Measurements from ENCODE around the gene ERI3. TPM values are rescaled to one million over a fixed set of nuclear protein-coding genes. Genes with fewer than 3 reads are reported as not detected.

Gene ERI3
- total and polyA plus RNA-seq, 10 of the 15 experiments (the other 5 are each of a cell fraction or from before 2014, with no cell fraction given): 20.6 to 90.4 (median 41.2) TPM

DNA sequence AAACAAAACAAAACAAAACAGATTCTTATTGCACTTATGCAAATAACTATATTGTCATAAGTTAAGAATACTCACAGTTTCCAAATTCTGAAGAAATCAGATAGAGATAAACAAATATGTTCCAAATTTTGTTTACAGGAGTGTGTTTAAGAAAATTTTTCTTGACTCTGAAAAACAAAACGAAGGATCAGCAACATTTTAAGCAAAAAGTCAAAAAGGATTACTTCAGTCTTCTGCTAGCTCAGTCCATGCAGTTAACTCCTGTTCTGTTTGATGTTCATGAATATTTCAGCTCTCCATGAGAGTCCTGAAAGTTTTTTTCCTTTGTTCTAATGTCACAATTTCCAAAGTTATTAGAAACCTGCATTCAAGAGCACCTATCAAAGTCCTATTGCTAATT is 180.4 kb downstream of the ERI3 start (continued):
- TF ChIP-seq, protein P1, sequence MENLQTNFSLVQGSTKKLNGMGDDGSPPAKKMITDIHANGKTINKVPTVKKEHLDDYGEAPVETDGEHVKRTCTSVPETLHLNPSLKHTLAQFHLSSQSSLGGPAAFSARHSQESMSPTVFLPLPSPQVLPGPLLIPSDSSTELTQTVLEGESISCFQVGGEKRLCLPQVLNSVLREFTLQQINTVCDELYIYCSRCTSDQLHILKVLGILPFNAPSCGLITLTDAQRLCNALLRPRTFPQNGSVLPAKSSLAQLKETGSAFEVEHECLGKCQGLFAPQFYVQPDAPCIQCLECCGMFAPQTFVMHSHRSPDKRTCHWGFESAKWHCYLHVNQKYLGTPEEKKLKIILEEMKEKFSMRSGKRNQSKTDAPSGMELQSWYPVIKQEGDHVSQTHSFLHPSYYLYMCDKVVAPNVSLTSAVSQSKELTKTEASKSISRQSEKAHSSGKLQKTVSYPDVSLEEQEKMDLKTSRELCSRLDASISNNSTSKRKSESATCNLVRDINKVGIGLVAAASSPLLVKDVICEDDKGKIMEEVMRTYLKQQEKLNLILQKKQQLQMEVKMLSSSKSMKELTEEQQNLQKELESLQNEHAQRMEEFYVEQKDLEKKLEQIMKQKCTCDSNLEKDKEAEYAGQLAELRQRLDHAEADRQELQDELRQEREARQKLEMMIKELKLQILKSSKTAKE (IDR thresholded peaks at IDR 0.05; ENCODE audit: low read depth, poor library complexity, severe bottlenecking): no peak

Small RNA genes within 50 kb of the gene (small RNA-seq; reads per million reads assigned to genes)
- gene AL035417.1 (not detected), gene RNU6-369P (not detected)

Other genes with a start within 250 kb of the ERI3 start
- gene KLF17, start 236.4 kb downstream of the ERI3 start, total RNA-seq (2014; rRNA removed): not detected in 2 replicates
- not detected in 2 replicates for gene KLF17, start 236.4 kb downstream of the ERI3 start, total RNA-seq (2014; rRNA removed; fragmentation: Illumina TruSeq; extraction: Trizol)
- not detected in 2 replicates for gene KLF17, start 236.4 kb downstream of the ERI3 start, total RNA-seq (2021)
- not detected in 2 replicates for gene KLF17, start 236.4 kb downstream of the ERI3 start, polyA plus RNA-seq (2011; rRNA removed)
- not detected in 2 replicates for gene KLF17, start 236.4 kb downstream of the ERI3 start, polyA plus RNA-seq (2014; fragmentation: Illumina TruSeq; extraction: Trizol)
- not detected for gene KLF17, start 236.4 kb downstream of the ERI3 start, polyA plus RNA-seq (2014; fragmentation: Nextera tagmentation; extraction: Ambion mirVana)
- not detected in 2 replicates for gene KLF17, start 236.4 kb downstream of the ERI3 start, polyA plus RNA-seq (2014; rRNA removed)
- gene KLF17, start 236.4 kb downstream of the ERI3 start, polyA plus RNA-seq (2016; fragmentation: Nextera tagmentation; extraction: Ambion mirVana): not detected
- not detected in 2 replicates for gene KLF18, start 213.6 kb downstream of the ERI3 start, total RNA-seq (2014; rRNA removed)
- not detected in 2 replicates for gene KLF18, start 213.6 kb downstream of the ERI3 start, total RNA-seq (2014; rRNA removed; fragmentation: Illumina TruSeq; extraction: Trizol)
- not detected in 2 replicates for gene KLF18, start 213.6 kb downstream of the ERI3 start, total RNA-seq (2021)
- not detected in 2 replicates for gene KLF18, start 213.6 kb downstream of the ERI3 start, polyA plus RNA-seq (2011; rRNA removed)
- gene KLF18, start 213.6 kb downstream of the ERI3 start, polyA plus RNA-seq (2014; fragmentation: Illumina TruSeq; extraction: Trizol): not detected in 2 replicates
- not detected for gene KLF18, start 213.6 kb downstream of the ERI3 start, polyA plus RNA-seq (2014; fragmentation: Nextera tagmentation; extraction: Ambion mirVana)
- not detected in 2 replicates for gene KLF18, start 213.6 kb downstream of the ERI3 start, polyA plus RNA-seq (2014; rRNA removed)
- gene KLF18, start 213.6 kb downstream of the ERI3 start, polyA plus RNA-seq (2016; fragmentation: Nextera tagmentation; extraction: Ambion mirVana): not detected
- 34.8 and 43.7 TPM in 2 replicates for gene DMAP1, start 141.8 kb downstream of the ERI3 start, total RNA-seq (2014; rRNA removed)
- gene DMAP1, start 141.8 kb downstream of the ERI3 start, total RNA-seq (2014; rRNA removed; fragmentation: Illumina TruSeq; extraction: Trizol): 20.4 and 23.0 TPM in 2 replicates
- gene DMAP1, start 141.8 kb downstream of the ERI3 start, total RNA-seq (2021): 38.1 and 43.9 TPM in 2 replicates
- 34.1 and 42.3 TPM in 2 replicates for gene DMAP1, start 141.8 kb downstream of the ERI3 start, polyA plus RNA-seq (2011; rRNA removed)
- gene DMAP1, start 141.8 kb downstream of the ERI3 start, polyA plus RNA-seq (2014; fragmentation: Illumina TruSeq; extraction: Trizol): 24.5 and 33.5 TPM in 2 replicates
- 1 to 10 TPM; 1.9 to 6.1 TPM for gene DMAP1, start 141.8 kb downstream of the ERI3 start, polyA plus RNA-seq (2014; fragmentation: Nextera tagmentation; extraction: Ambion mirVana)
- 59.1 and 65.0 TPM in 2 replicates for gene DMAP1, start 141.8 kb downstream of the ERI3 start, polyA plus RNA-seq (2014; rRNA removed)
- 10 to 100 TPM; 37.2 to 38.2 TPM for gene DMAP1, start 141.8 kb downstream of the ERI3 start, polyA plus RNA-seq (2016; fragmentation: Nextera tagmentation; extraction: Ambion mirVana)
- gene RNF220, start 50.0 kb upstream of the ERI3 start, total RNA-seq (2014; rRNA removed): 70.0 TPM in 2 replicates
- gene RNF220, start 50.0 kb upstream of the ERI3 start, total RNA-seq (2014; rRNA removed; fragmentation: Illumina TruSeq; extraction: Trizol): 46.7 and 51.3 TPM in 2 replicates
- 72.2 and 76.1 TPM in 2 replicates for gene RNF220, start 50.0 kb upstream of the ERI3 start, total RNA-seq (2021)
- 35.3 and 49.4 TPM in 2 replicates for gene RNF220, start 50.0 kb upstream of the ERI3 start, polyA plus RNA-seq (2011; rRNA removed)
- gene RNF220, start 50.0 kb upstream of the ERI3 start, polyA plus RNA-seq (2014; fragmentation: Illumina TruSeq; extraction: Trizol): 50.0 and 75.3 TPM in 2 replicates
- gene RNF220, start 50.0 kb upstream of the ERI3 start, polyA plus RNA-seq (2014; fragmentation: Nextera tagmentation; extraction: Ambion mirVana): 10 to 100 TPM in 1 of 2 experiments, 1 to 10 TPM in 1; 4.6 to 13.6 TPM
- 84.1 and 84.7 TPM in 2 replicates for gene RNF220, start 50.0 kb upstream of the ERI3 start, polyA plus RNA-seq (2014; rRNA removed)
- 10 to 100 TPM; 51.2 to 56.1 TPM for gene RNF220, start 50.0 kb upstream of the ERI3 start, polyA plus RNA-seq (2016; fragmentation: Nextera tagmentation; extraction: Ambion mirVana)

Data from GM12878 (cell line).